NCI-H1436 (cell line): Measurements from ENCODE around the gene CDKAL1.

Experiments used
- DNase-seq: peaks from one replicate; lab custom pipeline; 2025; lab: John Stamatoyannopoulos, UW

The CDKAL1 gene

GRCh38 chr6:20927130-20927860 lies 393.0 kb downstream of the CDKAL1 start:
- no peak for DNase-seq

GRCh38 chr6:20929283-20929682 lies 395.0 kb downstream of the CDKAL1 start:
- DNase-seq = no peak

DNA sequence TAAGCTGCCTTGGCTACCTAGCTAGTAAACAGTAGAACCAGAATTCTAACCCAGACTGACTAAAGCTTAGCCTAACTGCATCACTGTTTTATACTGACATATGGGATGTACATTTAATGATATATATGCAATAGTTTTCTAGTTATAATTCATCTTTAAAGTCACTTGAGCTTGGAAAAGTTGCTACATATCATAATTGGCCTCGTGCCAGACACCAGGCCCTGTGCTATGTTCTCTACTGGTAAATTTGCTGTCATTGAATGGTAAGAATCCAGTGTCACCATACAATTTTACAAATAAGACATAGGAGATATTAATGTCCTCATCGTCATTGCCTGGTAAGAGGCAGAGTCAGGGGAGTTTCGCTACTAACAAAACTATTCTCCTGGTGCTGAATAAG lies 396.8 kb downstream of the CDKAL1 start:
- DNase-seq = no peak

- DNase-seq = no peak
Observed at GRCh38 chr6:20931772-20932171, 397.5 kb downstream of the CDKAL1 start.

DNA sequence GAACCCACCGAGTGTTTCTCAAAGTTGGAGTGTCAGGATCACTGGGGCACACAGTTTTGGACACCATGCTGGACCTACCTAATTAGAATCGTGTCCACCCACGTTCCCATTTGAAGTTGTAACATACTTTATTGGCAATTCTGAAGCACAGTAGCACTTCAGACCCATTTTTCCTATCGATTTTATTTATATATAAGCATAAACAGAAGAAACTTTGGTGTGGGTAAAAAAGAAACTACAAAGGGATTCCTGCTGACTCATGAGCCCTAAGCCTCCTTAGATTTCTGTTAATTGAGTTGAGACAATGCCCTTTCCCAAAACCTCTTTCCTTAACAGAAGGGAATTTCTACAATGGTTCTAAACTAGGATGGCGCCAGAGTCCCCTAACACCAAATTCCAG lies 398.0 kb downstream of the CDKAL1 start:
- DNase-seq = no peak

DNA sequence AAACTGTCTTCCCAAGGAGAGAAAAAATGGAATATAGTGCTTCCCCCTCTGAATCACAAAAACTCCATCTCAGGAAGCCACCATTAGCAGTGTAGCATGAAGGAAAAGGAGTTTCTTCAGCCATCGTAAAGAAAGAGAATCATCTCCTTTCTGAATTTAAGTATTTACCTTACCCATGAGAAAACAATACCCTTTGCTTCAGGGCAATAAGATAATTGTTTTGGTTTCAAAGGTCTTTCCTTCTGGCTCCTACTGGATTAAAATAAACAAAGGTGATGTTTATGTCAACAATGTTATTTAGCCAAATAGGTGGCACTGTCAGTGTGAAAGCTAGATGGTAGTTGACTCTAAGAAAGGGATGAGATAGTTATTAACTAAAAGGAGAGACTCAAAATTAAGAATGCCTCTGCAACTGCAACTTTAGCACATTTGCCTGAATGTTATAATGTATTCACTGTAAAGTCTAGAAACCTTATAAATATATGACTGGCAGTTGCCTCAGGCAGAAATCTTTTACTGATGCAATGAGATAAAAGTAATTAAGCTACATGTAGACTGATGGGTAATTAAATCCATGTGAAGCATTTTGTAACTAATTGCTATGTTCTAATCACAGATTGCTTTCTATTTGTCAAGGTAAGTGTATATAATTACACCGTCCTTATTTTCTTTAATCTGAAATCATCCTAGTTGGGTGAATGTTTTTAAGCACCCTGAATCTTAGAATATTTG lies 399.0 kb downstream of the CDKAL1 start:
- peak; percentile 64 for DNase-seq

- no peak for DNase-seq
Observed at GRCh38 chr6:20936949-20937348, 402.7 kb downstream of the CDKAL1 start.

DNA sequence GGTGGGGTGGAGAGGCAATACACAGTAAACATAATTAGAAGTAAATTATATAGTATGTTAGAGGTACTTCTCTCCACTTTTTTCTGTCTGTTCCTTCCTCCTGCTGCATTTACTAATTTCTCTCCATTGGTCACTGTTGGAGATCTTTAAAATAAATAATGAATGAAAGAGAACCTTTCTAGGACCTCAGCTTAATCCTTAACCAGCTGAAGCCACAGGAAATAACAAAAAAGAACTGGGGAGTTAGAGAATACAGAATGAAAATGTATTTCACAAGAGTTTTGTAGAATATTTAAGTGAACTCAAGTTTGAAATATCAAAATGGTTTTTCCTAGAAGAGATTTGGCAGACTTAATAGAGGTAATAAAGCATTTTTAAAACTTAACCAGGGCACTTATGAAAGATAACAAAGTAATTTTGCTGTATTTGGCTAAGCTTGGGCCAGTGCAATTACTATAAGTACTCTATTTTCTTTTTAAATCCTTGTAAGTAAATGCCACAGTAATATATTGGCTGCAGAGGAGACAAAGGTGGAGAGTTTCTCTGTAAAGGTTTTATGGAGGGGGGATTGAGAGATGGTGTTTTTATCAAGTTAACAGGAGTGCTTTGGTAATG lies 405.0 kb downstream of the CDKAL1 start:
- no peak for DNase-seq

DNA sequence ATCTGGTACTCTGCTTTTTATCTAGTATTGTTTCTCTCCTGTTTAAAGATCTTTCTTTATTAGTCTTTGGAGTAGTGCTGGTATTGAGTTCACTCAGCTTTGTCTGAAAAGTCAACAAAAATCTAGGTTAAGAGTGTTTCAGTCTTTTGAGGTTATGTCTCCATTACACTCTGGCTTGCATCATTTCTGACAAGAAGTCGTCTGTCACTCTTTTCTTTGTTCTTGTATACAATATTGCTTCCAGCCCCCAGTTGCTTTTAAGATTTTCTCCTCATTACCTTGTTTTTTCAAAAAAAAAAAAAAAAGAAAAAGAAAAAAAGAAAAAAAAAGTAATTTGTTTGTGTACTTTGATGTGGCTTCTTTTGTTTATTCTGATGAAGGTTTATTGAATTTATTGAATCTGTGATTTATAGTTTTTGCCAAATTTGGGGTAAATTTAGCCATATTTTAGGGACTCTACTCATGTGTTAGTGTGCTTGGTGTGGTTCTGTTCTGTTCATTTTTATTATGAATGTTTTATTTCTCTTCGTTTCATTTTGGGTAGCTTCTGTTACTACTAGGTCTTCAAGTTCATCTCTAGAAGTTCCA lies 408.9 kb downstream of the CDKAL1 start:
- DNase-seq = no peak

- DNase-seq = no peak
Observed at GRCh38 chr6:20943922-20944321, 409.7 kb downstream of the CDKAL1 start.

GRCh38 chr6:20946022-20946421 lies 411.8 kb downstream of the CDKAL1 start:
- DNase-seq = no peak

DNA sequence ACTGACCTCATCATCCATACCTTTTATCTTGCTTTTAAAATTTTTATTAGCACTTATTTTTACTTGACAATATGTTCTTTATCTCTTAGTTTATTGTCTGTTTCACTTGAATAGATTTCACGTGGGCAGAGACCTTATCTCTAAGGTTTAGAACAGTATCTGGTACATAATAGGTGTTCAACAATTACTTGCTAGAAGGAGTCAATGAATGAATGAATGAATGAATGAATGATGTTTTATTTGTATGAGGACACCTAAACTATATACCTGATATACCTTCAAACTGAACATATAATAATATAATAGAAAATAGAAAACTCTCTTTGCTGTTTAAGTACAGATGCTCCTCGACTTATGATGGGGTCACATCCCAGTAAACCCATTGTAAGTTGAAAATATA lies 412.6 kb downstream of the CDKAL1 start:
- no peak for DNase-seq

DNA sequence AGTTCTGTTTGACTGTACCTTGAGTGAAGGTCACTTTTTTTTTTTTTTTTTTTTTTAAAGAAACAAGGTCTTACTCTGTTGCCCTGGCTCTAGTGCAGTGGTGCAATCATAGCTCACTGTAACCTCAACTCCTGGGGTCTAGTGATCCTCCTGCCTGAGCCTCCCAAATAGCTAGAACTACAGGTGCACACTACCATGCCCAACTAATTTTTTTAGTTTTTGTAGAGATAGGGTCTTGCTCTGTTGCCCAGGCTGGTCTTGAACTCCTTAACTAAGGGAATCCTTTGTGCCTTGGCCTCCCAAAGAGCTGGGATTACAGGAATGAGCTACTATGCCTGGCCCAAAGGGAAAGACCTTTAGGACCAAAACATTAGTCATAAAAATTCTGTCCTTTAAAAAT lies 413.7 kb downstream of the CDKAL1 start:
- DNase-seq = no peak

GRCh38 chr6:20948556-20948955 lies 414.3 kb downstream of the CDKAL1 start:
- no peak for DNase-seq

DNA sequence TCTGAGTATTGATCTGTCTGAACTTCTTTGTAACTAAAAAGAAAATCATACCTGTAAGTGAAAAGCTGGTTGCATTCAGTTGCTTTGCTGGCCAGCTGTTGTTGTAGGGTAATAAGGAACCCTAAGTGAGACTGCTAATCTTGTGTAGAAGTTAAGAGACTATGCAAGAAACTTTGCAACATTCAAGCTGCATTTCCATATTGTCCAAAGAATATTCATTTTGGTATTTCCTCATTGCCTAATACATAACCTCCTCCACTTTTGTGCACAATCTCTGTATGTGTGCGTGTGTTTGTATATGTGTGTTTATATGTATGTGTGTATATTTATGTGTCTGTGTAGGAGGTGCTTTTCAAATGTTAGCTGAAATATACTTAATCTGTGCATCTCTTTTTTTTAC lies 414.9 kb downstream of the CDKAL1 start:
- DNase-seq = no peak

DNA sequence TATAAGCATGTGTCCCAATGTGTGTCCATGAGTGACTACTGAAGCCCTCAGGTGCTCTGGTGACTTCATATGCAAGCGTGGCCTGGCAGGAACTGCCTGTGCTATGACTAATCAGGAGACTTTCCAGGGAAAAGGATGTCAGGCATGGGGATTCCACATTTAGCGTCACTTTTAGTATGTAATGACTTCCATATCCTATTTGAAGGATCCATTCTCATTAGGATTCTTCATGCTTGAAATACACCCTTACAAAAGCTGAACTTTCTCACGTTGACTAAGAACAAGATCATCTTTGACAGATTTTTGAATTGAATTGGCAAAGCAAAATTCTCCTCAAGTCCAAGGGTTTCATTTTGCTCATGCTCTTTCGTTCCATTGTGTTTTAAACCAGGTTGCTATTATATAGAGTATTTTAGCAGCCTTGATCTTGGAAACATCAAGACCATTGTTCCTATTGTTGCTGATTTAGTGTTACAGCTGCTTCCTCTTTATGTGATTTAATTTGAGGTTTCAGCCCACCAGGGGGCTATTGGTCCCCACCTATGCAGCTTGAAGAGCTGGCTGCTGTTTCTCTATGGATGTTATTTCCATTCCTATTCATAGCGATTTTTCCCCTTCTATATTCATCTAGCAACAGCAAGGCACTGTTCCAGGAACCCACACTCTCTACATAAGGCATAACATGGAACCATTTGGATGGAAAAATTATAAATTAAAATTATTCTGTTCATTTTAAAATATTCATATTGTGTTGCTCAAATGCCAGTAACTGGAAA lies 418.6 kb downstream of the CDKAL1 start:
- peak; percentile 66 for DNase-seq

- DNase-seq = peak; percentile 23
Observed at GRCh38 chr6:20954315-20954714, 420.1 kb downstream of the CDKAL1 start.

GRCh38 chr6:20955131-20955530 lies 420.9 kb downstream of the CDKAL1 start:
- peak; percentile 27 for DNase-seq

GRCh38 chr6:20955751-20956150 lies 421.5 kb downstream of the CDKAL1 start:
- DNase-seq = no peak

DNA sequence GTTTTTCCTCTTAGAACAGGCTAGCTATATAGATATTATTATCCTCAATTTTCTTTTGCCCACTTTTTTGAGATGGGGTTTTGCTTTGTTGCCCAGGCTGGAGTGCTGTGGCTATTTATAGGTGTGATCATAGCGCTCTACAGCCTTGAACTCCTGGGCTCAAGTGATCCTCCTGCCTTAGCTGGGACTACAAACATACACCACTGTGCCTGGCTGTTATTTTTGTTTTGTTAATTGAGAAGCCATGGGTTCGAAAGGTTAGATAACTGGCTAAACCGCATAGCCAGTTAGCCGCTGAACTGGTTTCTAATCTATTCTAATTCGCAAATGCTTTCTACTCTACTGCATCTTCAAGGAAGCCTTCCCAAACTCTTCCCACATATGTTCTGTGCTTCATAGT lies 425.8 kb downstream of the CDKAL1 start:
- DNase-seq = no peak

GRCh38 chr6:20965276-20965675 lies 431.0 kb downstream of the CDKAL1 start:
- no peak for DNase-seq

DNA sequence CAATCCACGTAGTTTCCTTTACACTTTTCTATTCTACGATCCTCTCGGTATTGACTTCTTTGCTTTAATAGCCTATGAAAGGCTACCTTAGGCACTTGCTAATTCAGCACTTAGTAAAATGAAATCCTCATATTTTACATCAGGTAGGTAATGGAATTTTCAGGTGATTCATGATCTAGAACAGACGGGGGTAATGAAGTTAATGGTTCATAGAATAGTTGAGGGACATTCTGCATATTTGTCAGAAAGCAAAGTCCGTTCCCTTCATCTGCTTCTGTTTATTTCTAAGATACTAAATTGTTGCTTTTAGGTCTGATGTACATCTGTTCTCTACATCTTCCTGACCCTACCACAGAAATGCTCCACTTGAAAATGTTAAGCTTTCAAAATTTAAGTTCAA lies 431.7 kb downstream of the CDKAL1 start:
- DNase-seq = no peak
